Activated CD8-positive, alpha-beta memory T cell treated with anti-CD3 and anti-CD28 coated beads, Interleukin-2, amount 10 ng/mL, durations not matched to agents 7 days and 5 days (primary cell): ENCODE measurements around the gene SEC24C. TPM values are rescaled to one million over a fixed set of nuclear protein-coding genes. Genes with fewer than 3 reads are reported as not detected.

Experiments used
- ATAC-seq: fragments of 150-1000 bp; cut with Tn5 transposase; one replicate; pipeline ENCODE4 v1.10.0; 2021; ENCODE audit warnings: moderate library complexity
- CTCF ChIA-PET: fragments of 350-600 bp; sonication (Branson Sonifier 250); formaldehyde crosslinking; loops from one replicate; lab custom pipeline; 2021; ENCODE audit warnings: antibody characterized with exemption; lab: Charles Lee
- DNase-seq: peaks from one replicate; pipeline ENCODE4 v3.0.0-alpha.2; 2020
- H3K27ac Mint-ChIP-seq: one replicate; pipeline ENCODE4 v1.8.0; 2021; ENCODE audit warnings: mild to moderate bottlenecking, mixed read lengths
- H3K27me3 Mint-ChIP-seq: one replicate; pipeline ENCODE4 v1.8.0; 2021; ENCODE audit warnings: mixed read lengths
- H3K36me3 Mint-ChIP-seq: one replicate; pipeline ENCODE4 v1.8.0; 2021; ENCODE audit warnings: mild to moderate bottlenecking, mixed read lengths
- H3K4me1 Mint-ChIP-seq: one replicate; pipeline ENCODE4 v1.8.0; 2021; ENCODE audit warnings: mixed read lengths
- H3K4me3 Mint-ChIP-seq: one replicate; pipeline ENCODE4 v1.8.0; 2021; ENCODE audit warnings: mild to moderate bottlenecking, moderate library complexity, mixed read lengths
- H3K9me3 Mint-ChIP-seq: one replicate; pipeline ENCODE4 v1.8.0; 2022; ENCODE audit warnings: low read depth, mixed read lengths
- total RNA-seq, 2 experiments: library from RNA; stranded (reverse); gene quantifications; one replicate each; pipeline ENCODE4 v1.2.3, GENCODE V29; 2021

The SEC24C gene
- total RNA-seq, 2 experiments from 2014 or later = 84.5 to 98.0 TPM

- no peaks in the 10 kb centered on the region for H3K9me3 Mint-ChIP-seq
- ATAC-seq (no peak), DNase-seq (no peak)
- no peaks in the 10 kb centered on the region for H3K27me3 Mint-ChIP-seq
- no peaks in the 10 kb centered on the region for H3K4me1 Mint-ChIP-seq
- H3K36me3 Mint-ChIP-seq = peaks cover 7% of the 10 kb centered on the region
- CTCF ChIA-PET = interaction anchor here (0.8 kb wide), 1 partner anchor 18 kb away, joined by 3 read pairs; no protein-coding TSS in a partner anchor
- H3K4me3 Mint-ChIP-seq = no peak overlapping the region
- no peak overlapping the region for H3K27ac Mint-ChIP-seq
Observed at GRCh38 chr10:73817826-73818225, 73.7 kb downstream of the SEC24C start.

GRCh38 chr10:73818402-73818801 lies 74.2 kb downstream of the SEC24C start:
- Mint-ChIP-seq H3K27me3 (no peaks in the 10 kb centered on the region), H3K4me1 (no peaks in the 10 kb centered on the region), H3K27ac (no peak overlapping the region), H3K36me3 (peaks cover 7% of the 10 kb centered on the region), H3K9me3 (no peaks in the 10 kb centered on the region), H3K4me3 (no peak overlapping the region)
- DNase-seq = no peak
- no peak for ATAC-seq
- CTCF ChIA-PET = interaction anchor here (0.8 kb wide), 1 partner anchor 17 kb away, joined by 3 read pairs; no protein-coding TSS in a partner anchor

GRCh38 chr10:73819081-73819480 lies 74.9 kb downstream of the SEC24C start:
- no peak overlapping the region for H3K4me3 Mint-ChIP-seq
- no peak for DNase-seq
- ATAC-seq = no peak
- H3K27me3 Mint-ChIP-seq = no peaks in the 10 kb centered on the region
- peaks cover 7% of the 10 kb centered on the region for H3K36me3 Mint-ChIP-seq
- CTCF ChIA-PET = no interaction called here
- no peaks in the 10 kb centered on the region for H3K9me3 Mint-ChIP-seq
- no peaks in the 10 kb centered on the region for H3K4me1 Mint-ChIP-seq
- H3K27ac Mint-ChIP-seq = no peak overlapping the region

GRCh38 chr10:73819513-73820093 lies 75.4 kb downstream of the SEC24C start:
- Mint-ChIP-seq H3K9me3 (no peaks in the 10 kb centered on the region), H3K27ac (no peak overlapping the region), H3K4me1 (no peaks in the 10 kb centered on the region), H3K4me3 (no peak overlapping the region), H3K36me3 (peaks cover 7% of the 10 kb centered on the region), H3K27me3 (no peaks in the 10 kb centered on the region)
- ATAC-seq = no peak
- DNase-seq = no peak
- CTCF ChIA-PET = no interaction called here

Other genes starting within 250 kb of the SEC24C start
- gene PPP3CB, start 248.3 kb upstream of the SEC24C start, total RNA-seq = 10 to 100 TPM; 48.7 to 49.1 TPM
- 1 to 10 TPM; 3.5 to 6.7 TPM for gene USP54, start 153.0 kb upstream of the SEC24C start, total RNA-seq
- not detected for gene MYOZ1, start 102.9 kb upstream of the SEC24C start, total RNA-seq
- gene SYNPO2L, start 88.3 kb upstream of the SEC24C start, total RNA-seq = under 1 TPM in 1 of 2 experiments, not detected in 1; 0.06 TPM
- gene AGAP5, start 46.3 kb upstream of the SEC24C start, total RNA-seq = 10 to 100 TPM in 1 of 2 experiments, 1 to 10 TPM in 1; 9.8 to 12.3 TPM
- gene CHCHD1, start 37.7 kb downstream of the SEC24C start, total RNA-seq = 10 to 100 TPM; 29.0 to 36.2 TPM
- gene ZSWIM8, start 41.2 kb downstream of the SEC24C start, total RNA-seq = 10 to 100 TPM; 73.6 to 83.7 TPM
- 10 to 100 TPM; 49.4 to 64.5 TPM for gene NDST2, start 67.2 kb downstream of the SEC24C start, total RNA-seq
- 10 to 100 TPM; 30.8 to 49.2 TPM for gene CAMK2G, start 130.2 kb downstream of the SEC24C start, total RNA-seq
- gene PLAU, start 166.8 kb downstream of the SEC24C start, total RNA-seq = 1 to 10 TPM; 2.2 to 4.8 TPM